Measurements from ENCODE around the gene TRMT13.
"Not testable (repeated sequence)": the region's sequence is repeated elsewhere in the genome, so short reads cannot be mapped to it uniquely, and the experiment has no call there.

Gene TRMT13

GRCh38 chr1:100198596-100198995 lies 65.6 kb downstream of the TRMT13 start:
- no peak for TF ChIP-seq CTCF (IDR thresholded peaks at IDR 0.05; ENCODE audit: control insufficient read depth, extremely low read depth, insufficient read depth)
- no peak overlapping the region for H3K4me3 ChIP-seq (ENCODE audit: low read depth, low read length)
- no peak for DNase-seq (ENCODE audit: low read depth)

DNA sequence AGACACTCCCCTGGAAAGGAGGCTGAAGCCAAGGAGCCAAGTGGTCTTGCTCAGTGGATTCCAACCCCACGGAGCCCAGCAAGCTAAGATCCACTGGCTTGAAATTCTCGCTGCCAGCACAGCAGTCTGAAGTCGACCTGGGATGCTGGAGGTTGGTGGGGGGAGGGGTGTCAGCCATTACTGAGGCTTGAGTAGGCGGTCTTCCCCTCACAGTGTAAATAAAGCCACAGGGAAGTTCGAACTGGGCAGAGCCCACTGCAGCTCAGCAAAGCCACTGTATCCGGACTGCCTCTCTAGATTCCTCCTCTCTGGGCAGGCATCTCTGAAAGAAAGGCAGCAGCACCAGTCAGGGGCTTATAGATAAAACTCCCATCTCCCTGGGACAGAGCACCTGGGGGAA lies 67.1 kb downstream of the TRMT13 start:
- not testable (repeated sequence) for H3K4me3 ChIP-seq (ENCODE audit: low read depth, low read length); DNase-seq (ENCODE audit: low read depth)
